Skeletal muscle satellite cell (primary cell): ENCODE results near the gene DHRS7B.
"Not testable (repeated sequence)": the region's sequence is repeated elsewhere in the genome, so short reads cannot be mapped to it uniquely, and the experiment has no call there.

Source experiments
- H3K27me3 ChIP-seq: 2 replicates; pipeline ENCODE4 v1.7.0; 2013; ENCODE audit warnings: low read length; ENCODE audit not compliant: control insufficient read depth, insufficient read depth
- H3K36me3 ChIP-seq: 2 replicates; pipeline ENCODE4 v1.7.0; 2013; ENCODE audit warnings: mild to moderate bottlenecking, control low read depth, low read length; ENCODE audit not compliant: insufficient read depth
- H3K4me1 ChIP-seq: 2 replicates; pipeline ENCODE4 v1.7.0; 2013; ENCODE audit warnings: low read length; ENCODE audit not compliant: control insufficient read depth, insufficient read depth
- H3K4me2 ChIP-seq: 2 replicates; pipeline ENCODE4 v1.7.0; 2013; ENCODE audit warnings: mild to moderate bottlenecking, low read length
- H3K4me3 ChIP-seq: 2 replicates; pipeline ENCODE4 v1.7.0; 2013; ENCODE audit warnings: low read length
- H3K9ac ChIP-seq: 2 replicates; pipeline ENCODE4 v1.7.0; 2013; ENCODE audit warnings: mild to moderate bottlenecking, low read depth, low read length, moderate library complexity
- H3K9me3 ChIP-seq: replicated peaks from 2 replicates; pipeline ENCODE4 v1.7.0; 2013; ENCODE audit warnings: mild to moderate bottlenecking, control low read depth, low read length

Gene DHRS7B

DNA sequence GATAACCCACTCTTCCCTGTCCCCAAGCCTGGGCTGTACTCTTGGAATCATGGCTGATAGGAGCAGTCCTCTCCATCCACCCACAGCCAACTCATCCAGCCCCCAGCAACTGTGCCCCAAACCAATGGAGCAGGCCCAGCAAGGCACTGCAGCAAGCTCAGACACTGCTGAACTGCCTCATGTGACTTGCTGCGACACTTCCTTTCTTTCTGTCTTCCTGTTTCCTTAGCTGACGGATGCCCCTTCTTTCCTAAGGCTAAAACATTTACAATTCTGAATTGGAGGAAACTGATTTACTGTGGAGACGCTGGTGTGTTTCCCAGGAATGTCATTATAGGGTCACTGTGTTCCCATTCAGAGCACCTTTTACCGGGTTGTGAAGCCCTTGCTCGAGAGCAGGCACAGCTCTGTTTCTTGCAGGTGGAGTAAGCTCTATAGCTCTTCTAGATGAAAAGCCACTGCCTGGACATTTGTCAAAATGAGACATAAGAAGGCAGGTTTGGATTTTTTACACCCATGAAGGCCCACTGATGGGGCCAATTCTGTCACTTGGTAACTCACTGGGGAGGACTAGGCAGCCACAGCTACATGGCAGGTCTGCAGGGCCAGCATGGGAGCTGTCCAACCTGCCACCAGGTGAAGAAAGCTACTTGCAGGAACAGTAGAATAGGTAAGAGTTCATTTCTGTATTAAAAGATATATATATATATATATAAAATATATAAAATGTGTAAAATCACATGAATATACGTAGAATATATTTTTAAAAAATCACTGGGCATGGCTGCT, 59.8 kb downstream of the DHRS7B start:
- Histone ChIP-seq H3K9me3 (no peaks in the 10 kb centered on the region), H3K4me1 (no peaks in the 10 kb centered on the region), H3K9ac (no peak overlapping the region), H3K36me3 (peaks cover 24% of the 10 kb centered on the region), H3K4me2 (no peak overlapping the region), H3K4me3 (no peak overlapping the region), H3K27me3 (no peaks in the 10 kb centered on the region)

DNA sequence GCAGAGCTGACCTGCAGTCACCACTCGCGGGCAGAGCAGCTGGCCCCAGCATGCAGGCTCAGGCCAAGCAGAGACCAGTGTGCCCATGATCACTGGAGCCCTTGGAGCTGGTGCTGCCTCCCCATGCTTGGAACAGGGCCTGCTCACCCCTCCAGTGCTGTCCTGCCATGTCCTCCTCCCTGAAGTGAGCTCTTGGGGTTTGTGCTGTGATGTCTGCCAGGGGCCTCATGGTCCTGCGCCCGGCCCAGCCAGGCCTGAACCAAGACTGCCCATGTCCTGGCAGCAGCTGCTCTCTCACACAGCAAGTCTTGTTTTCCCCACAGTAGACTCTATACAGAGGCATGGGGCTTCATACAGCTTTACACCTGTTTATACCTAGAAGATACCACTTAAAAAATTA, 62.6 kb downstream of the DHRS7B start:
- Histone ChIP-seq H3K36me3 (peaks cover 23% of the 10 kb centered on the region), H3K4me3 (no peak overlapping the region), H3K27me3 (no peaks in the 10 kb centered on the region), H3K9me3 (no peaks in the 10 kb centered on the region), H3K4me1 (peaks cover 6% of the 10 kb centered on the region), H3K4me2 (no peak overlapping the region), H3K9ac (no peak overlapping the region)

DNA sequence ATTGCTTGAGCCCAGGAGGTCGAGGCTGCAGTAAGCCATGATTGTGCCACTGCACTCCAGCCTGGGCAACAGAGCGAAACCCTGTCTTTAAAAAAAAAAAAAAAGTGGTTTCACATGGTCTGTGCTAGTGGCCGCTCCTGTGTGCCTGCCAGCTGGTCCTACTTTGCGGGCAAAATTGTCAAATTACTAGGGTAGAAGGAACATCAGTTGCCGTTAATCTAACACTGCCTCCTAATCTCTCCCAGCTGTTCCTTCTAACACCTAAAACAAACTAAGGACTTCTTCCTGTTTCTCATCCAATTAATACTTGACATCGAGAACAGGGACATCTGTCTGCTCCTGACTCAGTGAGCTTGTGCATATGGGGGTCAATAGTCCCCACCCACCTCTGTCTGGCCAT, 63.3 kb downstream of the DHRS7B start:
- peaks cover 12% of the 10 kb centered on the region for H3K4me1 ChIP-seq
- H3K4me2 ChIP-seq: no peak overlapping the region
- peaks cover 23% of the 10 kb centered on the region for H3K36me3 ChIP-seq
- no peaks in the 10 kb centered on the region for H3K27me3 ChIP-seq
- H3K9ac ChIP-seq: no peak overlapping the region
- no peak overlapping the region for H3K4me3 ChIP-seq
- no peaks in the 10 kb centered on the region for H3K9me3 ChIP-seq

DNA sequence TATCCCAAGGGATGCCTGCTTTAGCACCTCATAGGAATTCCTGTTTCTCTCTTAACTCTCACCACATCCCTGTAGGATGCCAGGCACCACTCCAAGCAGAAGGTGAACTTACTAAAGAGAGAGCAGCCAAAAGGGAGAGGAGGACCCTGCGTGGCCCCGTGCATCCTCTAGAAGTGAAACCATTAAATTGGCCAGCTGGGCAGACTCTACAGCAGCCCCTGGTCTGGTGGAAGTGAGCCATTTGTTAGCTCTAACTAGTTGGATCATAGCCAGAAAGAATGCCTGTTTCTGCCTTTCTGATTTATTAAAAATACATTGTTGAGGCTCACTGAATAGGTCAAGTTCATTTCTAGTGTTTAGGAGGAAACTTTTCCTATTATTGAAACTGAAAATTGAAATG, 64.9 kb downstream of the DHRS7B start:
- Histone ChIP-seq H3K27me3 (no peaks in the 10 kb centered on the region), H3K4me3 (no peak overlapping the region), H3K36me3 (peaks cover 25% of the 10 kb centered on the region), H3K9ac (no peak overlapping the region), H3K4me1 (peaks cover 12% of the 10 kb centered on the region), H3K4me2 (no peak overlapping the region), H3K9me3 (no peaks in the 10 kb centered on the region)

DNA sequence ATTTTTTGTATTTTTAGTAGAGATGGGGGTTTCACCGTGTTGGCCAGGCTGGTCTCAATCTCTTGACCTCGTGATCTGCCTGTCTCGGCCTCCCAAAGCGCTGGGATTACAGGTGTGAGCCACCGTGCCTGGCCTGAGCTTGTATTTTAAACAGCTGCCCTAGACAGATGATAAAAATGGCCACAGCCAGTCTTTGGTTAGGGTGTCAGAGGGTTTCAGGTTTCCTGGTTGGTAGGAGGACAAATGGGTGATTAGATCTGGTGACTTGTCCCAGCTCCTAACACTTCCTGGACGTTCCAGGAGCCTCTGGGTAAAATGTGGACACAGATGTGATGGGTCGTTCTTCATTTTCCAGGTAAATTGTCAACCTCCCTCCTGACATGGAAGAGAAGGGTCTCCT, 65.7 kb downstream of the DHRS7B start:
- not testable (repeated sequence) for H3K4me2 ChIP-seq, H3K4me3 ChIP-seq, H3K9me3 ChIP-seq, H3K9ac ChIP-seq, H3K27me3 ChIP-seq
- H3K4me1 ChIP-seq: peaks cover 12% of the 10 kb centered on the region
- peaks cover 31% of the 10 kb centered on the region for H3K36me3 ChIP-seq

DNA sequence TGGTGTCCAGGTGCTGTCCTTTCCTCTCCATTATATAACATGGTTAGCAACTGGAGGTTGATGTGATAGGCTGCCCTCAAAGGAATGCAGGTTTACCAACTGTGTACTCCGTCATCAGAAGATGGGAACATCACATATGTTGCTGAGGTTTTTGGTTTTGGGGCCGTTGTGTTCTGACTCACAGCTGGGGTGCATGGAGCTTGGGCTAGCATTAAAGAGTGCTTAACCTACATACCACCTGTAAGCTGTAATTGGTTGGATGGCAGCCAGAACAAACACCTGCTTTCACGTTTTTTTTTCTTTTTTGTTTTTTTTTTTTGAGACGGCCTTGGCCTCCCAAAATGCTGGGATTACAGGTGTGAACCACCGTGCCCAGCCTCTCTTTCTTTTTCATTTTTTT, 66.3 kb downstream of the DHRS7B start:
- Histone ChIP-seq H3K4me2 (no peak overlapping the region), H3K36me3 (peaks cover 36% of the 10 kb centered on the region), H3K4me3 (no peak overlapping the region)

DNA sequence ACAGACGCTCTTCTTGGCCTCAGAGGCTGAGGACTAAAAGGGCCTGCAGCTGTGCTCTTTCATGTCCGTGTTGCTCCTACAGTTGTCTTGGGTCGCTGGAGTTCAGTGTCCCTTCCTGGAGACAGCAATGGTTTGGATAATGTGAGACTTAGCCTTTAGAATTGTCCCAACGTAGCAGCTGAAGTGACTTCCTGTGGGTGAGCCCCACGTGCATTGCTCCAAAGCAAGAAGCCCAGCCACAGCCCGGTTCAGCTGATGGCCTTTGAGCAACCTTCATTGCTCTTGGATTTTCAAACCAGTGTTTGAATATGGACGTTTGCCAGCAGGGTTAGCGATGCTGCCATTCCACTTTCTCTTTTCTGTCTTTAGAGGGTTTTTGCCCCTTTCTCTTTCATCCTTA, 67.5 kb downstream of the DHRS7B start:
- peaks cover 35% of the 10 kb centered on the region for H3K36me3 ChIP-seq
- H3K4me1 ChIP-seq: peaks cover 12% of the 10 kb centered on the region
- no peak overlapping the region for H3K9ac ChIP-seq
- H3K4me3 ChIP-seq: no peak overlapping the region
- no peaks in the 10 kb centered on the region for H3K27me3 ChIP-seq
- H3K9me3 ChIP-seq: no peaks in the 10 kb centered on the region
- H3K4me2 ChIP-seq: peak overlapping the region; percentile 12

More for the DNA sequence above, 66.3 kb downstream of the DHRS7B start:
- Histone ChIP-seq H3K9ac (no peak overlapping the region), H3K27me3 (no peaks in the 10 kb centered on the region), H3K9me3 (no peaks in the 10 kb centered on the region), H3K4me1 (peaks cover 12% of the 10 kb centered on the region)

DNA sequence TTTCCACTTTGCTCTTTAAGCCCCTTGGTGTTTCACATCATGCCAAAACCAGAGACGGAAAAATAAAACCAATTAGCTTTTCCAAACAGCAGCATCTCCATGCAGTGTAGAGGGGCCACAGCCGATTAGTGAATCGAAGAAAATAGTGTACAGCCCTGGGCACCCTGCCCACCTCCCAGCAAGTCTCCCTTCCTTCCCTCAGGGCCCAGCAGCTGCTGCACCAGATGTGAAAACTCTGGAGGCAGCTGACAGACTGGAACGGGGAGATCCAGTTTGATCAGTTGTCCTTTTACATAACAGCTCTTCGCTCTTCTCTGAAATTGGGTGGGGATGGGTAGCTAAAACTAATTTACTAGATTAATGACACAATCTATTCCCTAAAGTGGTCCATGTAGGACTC, 67.9 kb downstream of the DHRS7B start:
- H3K4me1 ChIP-seq: peaks cover 16% of the 10 kb centered on the region
- no peaks in the 10 kb centered on the region for H3K27me3 ChIP-seq
- H3K9me3 ChIP-seq: no peaks in the 10 kb centered on the region
- no peak overlapping the region for H3K4me3 ChIP-seq
- no peak overlapping the region for H3K9ac ChIP-seq
- H3K4me2 ChIP-seq: peak overlapping the region; percentile 12
- peaks cover 34% of the 10 kb centered on the region for H3K36me3 ChIP-seq

DNA sequence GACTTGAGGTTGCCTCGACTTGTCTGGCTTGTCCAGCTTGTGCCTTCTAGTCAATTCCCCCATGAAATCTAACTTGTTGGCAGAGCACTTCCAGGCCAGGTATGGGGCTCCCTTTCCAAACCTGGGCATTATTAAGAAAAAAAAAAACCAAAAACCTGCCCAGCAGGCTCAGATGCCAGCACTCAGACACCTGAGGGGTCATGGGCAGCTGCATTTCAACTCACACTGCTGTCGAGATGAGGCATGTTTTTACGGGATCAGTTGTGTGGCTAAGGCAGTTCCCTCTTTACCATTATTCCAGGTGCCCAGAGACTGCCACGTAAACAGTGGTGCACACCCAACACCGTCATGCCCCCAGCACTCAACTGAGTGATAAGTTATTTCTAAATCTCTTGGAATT, 69.4 kb downstream of the DHRS7B start:
- H3K9ac ChIP-seq: no peak overlapping the region
- no peaks in the 10 kb centered on the region for H3K9me3 ChIP-seq
- no peak overlapping the region for H3K4me2 ChIP-seq
- peaks cover 23% of the 10 kb centered on the region for H3K4me1 ChIP-seq
- H3K27me3 ChIP-seq: no peaks in the 10 kb centered on the region
- H3K4me3 ChIP-seq: no peak overlapping the region
- H3K36me3 ChIP-seq: peaks cover 31% of the 10 kb centered on the region

DNA sequence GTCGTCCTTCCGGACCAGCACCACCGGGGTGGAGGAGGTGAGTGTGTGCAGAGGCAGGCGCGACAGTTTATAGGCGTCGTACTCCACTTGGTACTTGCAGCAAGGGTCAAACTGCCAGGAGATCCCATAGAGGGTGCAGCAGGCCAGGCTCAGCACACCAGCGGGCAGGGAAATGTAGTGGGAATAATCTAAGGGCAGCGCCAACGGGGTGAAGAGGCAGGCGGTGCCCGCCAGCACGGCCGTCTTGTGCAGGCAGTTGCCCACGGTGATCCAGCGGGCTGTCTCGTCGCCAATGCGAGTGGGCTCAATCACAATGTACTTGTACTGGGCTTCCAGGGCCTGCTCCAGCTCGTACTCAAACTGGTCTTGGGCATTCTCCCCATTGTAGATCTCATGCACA, 71.6 kb downstream of the DHRS7B start:
- Histone ChIP-seq H3K4me3 (no peak overlapping the region), H3K36me3 (peaks cover 30% of the 10 kb centered on the region), H3K4me2 (no peak overlapping the region), H3K9me3 (no peaks in the 10 kb centered on the region), H3K9ac (no peak overlapping the region), H3K4me1 (peaks cover 23% of the 10 kb centered on the region), H3K27me3 (no peaks in the 10 kb centered on the region)

DNA sequence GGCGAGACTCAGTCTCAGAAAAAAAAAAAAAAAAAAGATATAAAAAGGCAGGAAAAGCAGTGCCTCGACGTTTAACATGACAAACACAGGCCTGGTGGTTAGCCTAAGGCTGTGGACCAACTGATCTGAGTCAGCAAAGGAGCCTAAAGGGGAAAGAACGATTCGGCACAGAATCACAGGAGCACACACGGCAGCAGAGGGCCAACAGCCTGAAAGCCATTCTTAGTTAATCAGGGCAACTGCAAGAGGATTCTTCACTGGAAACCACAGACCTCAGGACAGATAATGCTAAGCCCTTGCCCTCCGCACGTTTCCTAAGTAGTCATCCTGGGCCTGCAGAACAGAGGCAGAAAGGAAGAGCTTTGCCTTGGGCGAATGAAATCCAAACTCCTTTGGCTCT, 72.5 kb downstream of the DHRS7B start:
- peaks cover 18% of the 10 kb centered on the region for H3K4me1 ChIP-seq

DNA sequence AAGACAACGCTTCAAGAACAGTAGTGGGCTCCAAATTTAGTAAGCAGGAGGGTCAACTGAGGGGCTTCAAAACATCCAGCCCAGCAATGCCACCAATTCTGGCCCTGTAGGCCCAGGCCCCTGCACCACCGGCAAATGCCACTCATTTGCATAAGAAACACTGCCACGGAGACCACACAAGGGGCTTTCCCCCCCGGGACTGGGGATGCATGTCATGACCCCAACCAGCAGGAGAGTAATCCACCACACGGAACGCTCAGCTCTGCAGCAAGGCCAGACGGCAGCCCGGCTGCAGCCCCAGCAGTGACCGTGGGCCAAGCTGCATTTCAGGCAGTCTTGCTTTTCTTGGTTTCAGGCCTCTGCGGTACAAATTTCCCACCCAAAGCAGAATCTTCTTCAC, 73.1 kb downstream of the DHRS7B start:
- peaks cover 27% of the 10 kb centered on the region for H3K36me3 ChIP-seq
- H3K4me1 ChIP-seq: peaks cover 15% of the 10 kb centered on the region
- no peaks in the 10 kb centered on the region for H3K9me3 ChIP-seq
- H3K9ac ChIP-seq: no peak overlapping the region
- no peak overlapping the region for H3K4me2 ChIP-seq
- H3K27me3 ChIP-seq: no peaks in the 10 kb centered on the region
- no peak overlapping the region for H3K4me3 ChIP-seq

More for the DNA sequence above, 72.5 kb downstream of the DHRS7B start:
- H3K9me3 ChIP-seq: no peaks in the 10 kb centered on the region
- no peak overlapping the region for H3K9ac ChIP-seq
- H3K4me2 ChIP-seq: no peak overlapping the region
- no peaks in the 10 kb centered on the region for H3K27me3 ChIP-seq
- peaks cover 27% of the 10 kb centered on the region for H3K36me3 ChIP-seq
- no peak overlapping the region for H3K4me3 ChIP-seq
